ENCODE measurements around the gene MRPL33. TPM values are rescaled to one million over a fixed set of nuclear protein-coding genes. Genes with fewer than 3 reads are reported as not detected.

MRPL33 gene
- total and polyA plus RNA-seq, 2 of the 13 experiments (the other 11 are each of a cell fraction or from before 2014, with no cell fraction given): 69.7 to 218 TPM

GRCh38 chr2:27737676-27738348, 33.7 kb upstream of the MRPL33 start (continued):
- TF ChIP-seq E2F1 (CRISPR knock-in tag; IDR thresholded peaks at IDR 0.05) (no peak), KLF6 (CRISPR knock-in tag; IDR thresholded peaks at IDR 0.05) (no peak), FOSL1 (CRISPR knock-in tag; IDR thresholded peaks at IDR 0.05; ENCODE audit: borderline replicate concordance) (no peak), TBL1XR1 (IDR thresholded peaks at IDR 0.05; ENCODE audit: borderline replicate concordance, low read length, partially characterized antibody) (no peak), FLYWCH1 (CRISPR knock-in tag; IDR thresholded peaks at IDR 0.05) (no peak), ZBTB10 (CRISPR knock-in tag; IDR thresholded peaks at IDR 0.05; ENCODE audit: borderline replicate concordance) (no peak), KDM2A (CRISPR knock-in tag; IDR thresholded peaks at IDR 0.05; ENCODE audit: borderline replicate concordance, low read depth) (peak; percentile 39; the same call in 1 of the 2 replicates), ZNF597 (CRISPR knock-in tag; IDR thresholded peaks at IDR 0.05) (no peak), GRHL1 (CRISPR knock-in tag; conservative IDR thresholded peaks at IDR 0.05) (no peak), CSRNP1 (CRISPR knock-in tag; IDR thresholded peaks at IDR 0.05) (no peak), RXRA (CRISPR knock-in tag; IDR thresholded peaks at IDR 0.05) (peak; percentile 63), FOXP4 (CRISPR knock-in tag; IDR thresholded peaks at IDR 0.05) (peak; percentile 75), ZNF704 (CRISPR knock-in tag; IDR thresholded peaks at IDR 0.05; ENCODE audit: borderline replicate concordance) (no peak)
